PFSK-1 (cell line): ENCODE results near the gene MPDU1.

Experiments used
- POLR2AphosphoS5 ChIP-seq: IDR thresholded peaks from 2 replicates; pipeline ENCODE4 v1.6.1; 2012; ENCODE audit warnings: low read depth, mild to moderate bottlenecking, control low read depth, low read length, moderate library complexity
- SIN3A ChIP-seq: IDR thresholded peaks from 2 replicates; pipeline ENCODE4 v1.6.1; 2012; ENCODE audit warnings: mild to moderate bottlenecking, low read length, moderate library complexity, borderline replicate concordance; ENCODE audit not compliant: insufficient read depth
- TAF1 ChIP-seq: IDR thresholded peaks from 2 replicates; pipeline ENCODE4 v1.6.1; 2012; ENCODE audit warnings: low read length, control low read depth, borderline replicate concordance; ENCODE audit not compliant: insufficient read depth
- TF ChIP-seq, protein P1 (sequence below), 2 experiments: IDR thresholded peaks; 2 replicates each; pipeline versions ENCODE4 v1.6.1 to v1.8.0; 2011 to 2012; ENCODE audit warnings: low read depth in 2 of 2, low read length in 2 of 2, control low read depth in 1 of 2, inconsistent platforms in 1 of 2, mild to moderate bottlenecking in 1 of 2, moderate library complexity in 1 of 2; ENCODE audit not compliant: insufficient read depth in 1 of 2

DNA sequence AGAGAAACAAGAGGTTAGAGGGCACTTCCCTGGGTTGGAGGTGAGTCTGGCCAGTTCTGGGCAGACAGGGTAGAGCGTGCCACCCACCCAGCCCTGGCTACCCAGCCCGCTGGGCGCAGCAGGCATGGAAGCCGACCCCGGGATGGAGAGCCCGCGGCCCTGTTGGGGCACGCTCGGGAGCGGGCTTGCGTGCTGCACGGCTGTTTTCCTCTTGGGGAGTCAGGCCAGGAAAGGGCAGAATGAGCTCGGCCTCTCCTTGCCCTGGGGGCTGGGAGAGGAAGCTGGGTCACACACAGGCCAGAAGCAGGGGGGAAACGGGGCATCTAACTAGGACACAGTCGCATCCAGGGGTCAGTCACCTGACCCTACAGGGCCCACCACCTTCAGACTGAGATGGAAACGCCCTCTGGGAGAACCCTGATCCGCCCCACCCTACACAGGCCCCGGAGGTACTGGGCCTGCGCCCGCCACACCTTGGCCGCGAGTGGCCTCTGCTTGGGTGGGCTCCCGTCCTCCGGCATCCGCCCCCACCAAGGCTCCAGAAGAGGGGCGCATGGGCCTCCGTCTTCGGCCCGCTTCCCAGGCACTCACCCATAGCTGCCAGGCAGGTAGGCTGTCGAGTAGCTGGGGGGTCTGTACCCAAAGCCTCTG lies 5.0 kb downstream of the MPDU1 start:
- no peak for TF ChIP-seq SIN3A
- no peak for TF ChIP-seq POLR2AphosphoS5
- TF ChIP-seq TAF1 = no peak
- TF ChIP-seq, protein P1, sequence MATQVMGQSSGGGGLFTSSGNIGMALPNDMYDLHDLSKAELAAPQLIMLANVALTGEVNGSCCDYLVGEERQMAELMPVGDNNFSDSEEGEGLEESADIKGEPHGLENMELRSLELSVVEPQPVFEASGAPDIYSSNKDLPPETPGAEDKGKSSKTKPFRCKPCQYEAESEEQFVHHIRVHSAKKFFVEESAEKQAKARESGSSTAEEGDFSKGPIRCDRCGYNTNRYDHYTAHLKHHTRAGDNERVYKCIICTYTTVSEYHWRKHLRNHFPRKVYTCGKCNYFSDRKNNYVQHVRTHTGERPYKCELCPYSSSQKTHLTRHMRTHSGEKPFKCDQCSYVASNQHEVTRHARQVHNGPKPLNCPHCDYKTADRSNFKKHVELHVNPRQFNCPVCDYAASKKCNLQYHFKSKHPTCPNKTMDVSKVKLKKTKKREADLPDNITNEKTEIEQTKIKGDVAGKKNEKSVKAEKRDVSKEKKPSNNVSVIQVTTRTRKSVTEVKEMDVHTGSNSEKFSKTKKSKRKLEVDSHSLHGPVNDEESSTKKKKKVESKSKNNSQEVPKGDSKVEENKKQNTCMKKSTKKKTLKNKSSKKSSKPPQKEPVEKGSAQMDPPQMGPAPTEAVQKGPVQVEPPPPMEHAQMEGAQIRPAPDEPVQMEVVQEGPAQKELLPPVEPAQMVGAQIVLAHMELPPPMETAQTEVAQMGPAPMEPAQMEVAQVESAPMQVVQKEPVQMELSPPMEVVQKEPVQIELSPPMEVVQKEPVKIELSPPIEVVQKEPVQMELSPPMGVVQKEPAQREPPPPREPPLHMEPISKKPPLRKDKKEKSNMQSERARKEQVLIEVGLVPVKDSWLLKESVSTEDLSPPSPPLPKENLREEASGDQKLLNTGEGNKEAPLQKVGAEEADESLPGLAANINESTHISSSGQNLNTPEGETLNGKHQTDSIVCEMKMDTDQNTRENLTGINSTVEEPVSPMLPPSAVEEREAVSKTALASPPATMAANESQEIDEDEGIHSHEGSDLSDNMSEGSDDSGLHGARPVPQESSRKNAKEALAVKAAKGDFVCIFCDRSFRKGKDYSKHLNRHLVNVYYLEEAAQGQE (IDR thresholded peaks at IDR 0.05; ENCODE audit: insufficient read depth in 1 of 2, low read depth in 2 of 2, low read length in 2 of 2) = no peak
